Measurements from ENCODE around the gene ANKRD22. TPM values are rescaled to one million over a fixed set of nuclear protein-coding genes. Genes with fewer than 3 reads are reported as not detected.
"Not testable (repeated sequence)": the region's sequence is repeated elsewhere in the genome, so short reads cannot be mapped to it uniquely, and the experiment has no call there.

The ANKRD22 gene
- total RNA-seq, 1 donor from 2014 or later: not detected

- no peaks in the 10 kb centered on the region for H3K4me1 Mint-ChIP-seq (ENCODE audit: low read depth, unreplicated experiment)
- no peak overlapping the region for H3K4me3 Mint-ChIP-seq (ENCODE audit: unreplicated experiment)
- no peak for DNase-seq
- no peak for TF ChIP-seq CTCF (IDR thresholded peaks at IDR 0.05; ENCODE audit: partially characterized antibody, unreplicated experiment)
- no peak overlapping the region for H3K27ac Mint-ChIP-seq (ENCODE audit: unreplicated experiment)
- no peaks in the 10 kb centered on the region for H3K27me3 Mint-ChIP-seq (ENCODE audit: unreplicated experiment)
- no peaks in the 10 kb centered on the region for H3K9me3 Mint-ChIP-seq (ENCODE audit: unreplicated experiment)
- no peaks in the 10 kb centered on the region for H3K36me3 Mint-ChIP-seq (ENCODE audit: unreplicated experiment)
Measured at GRCh38 chr10:88889559-88890337, 38.1 kb upstream of the ANKRD22 start.

GRCh38 chr10:88888810-88889445 is 37.3 kb upstream of the ANKRD22 start:
- TF ChIP-seq CTCF (IDR thresholded peaks at IDR 0.05; ENCODE audit: partially characterized antibody, unreplicated experiment): no peak
- H3K4me1 Mint-ChIP-seq (ENCODE audit: low read depth, unreplicated experiment): no peaks in the 10 kb centered on the region
- H3K4me3 Mint-ChIP-seq (ENCODE audit: unreplicated experiment): no peak overlapping the region
- H3K27ac Mint-ChIP-seq (ENCODE audit: unreplicated experiment): no peak overlapping the region
- no peaks in the 10 kb centered on the region for H3K27me3 Mint-ChIP-seq (ENCODE audit: unreplicated experiment)
- no peak for DNase-seq
- no peaks in the 10 kb centered on the region for H3K36me3 Mint-ChIP-seq (ENCODE audit: unreplicated experiment)
- H3K9me3 Mint-ChIP-seq (ENCODE audit: unreplicated experiment): no peaks in the 10 kb centered on the region

- H3K4me3 Mint-ChIP-seq (ENCODE audit: unreplicated experiment): no peak overlapping the region
- H3K9me3 Mint-ChIP-seq (ENCODE audit: unreplicated experiment): peaks cover under 1% of the 10 kb centered on the region
- no peaks in the 10 kb centered on the region for H3K36me3 Mint-ChIP-seq (ENCODE audit: unreplicated experiment)
- no peak for TF ChIP-seq CTCF (IDR thresholded peaks at IDR 0.05; ENCODE audit: partially characterized antibody, unreplicated experiment)
- H3K27me3 Mint-ChIP-seq (ENCODE audit: unreplicated experiment): no peaks in the 10 kb centered on the region
- H3K4me1 Mint-ChIP-seq (ENCODE audit: low read depth, unreplicated experiment): no peaks in the 10 kb centered on the region
- no peak overlapping the region for H3K27ac Mint-ChIP-seq (ENCODE audit: unreplicated experiment)
- no peak for DNase-seq
Measured at GRCh38 chr10:88886557-88886956, 34.9 kb upstream of the ANKRD22 start.

GRCh38 chr10:88883448-88883809 is 31.8 kb upstream of the ANKRD22 start:
- Mint-ChIP-seq H3K27me3 (ENCODE audit: unreplicated experiment) (peaks cover 3% of the 10 kb centered on the region), H3K4me3 (ENCODE audit: unreplicated experiment) (no peak overlapping the region), H3K9me3 (ENCODE audit: unreplicated experiment) (peaks cover 4% of the 10 kb centered on the region), H3K4me1 (ENCODE audit: low read depth, unreplicated experiment) (peaks cover 5% of the 10 kb centered on the region), H3K27ac (ENCODE audit: unreplicated experiment) (no peak overlapping the region), H3K36me3 (ENCODE audit: unreplicated experiment) (no peaks in the 10 kb centered on the region)
- no peak for DNase-seq
- TF ChIP-seq CTCF (IDR thresholded peaks at IDR 0.05; ENCODE audit: partially characterized antibody, unreplicated experiment): no peak

- H3K4me1 Mint-ChIP-seq (ENCODE audit: low read depth, unreplicated experiment); H3K36me3 Mint-ChIP-seq (ENCODE audit: unreplicated experiment); H3K27me3 Mint-ChIP-seq (ENCODE audit: unreplicated experiment); DNase-seq; H3K27ac Mint-ChIP-seq (ENCODE audit: unreplicated experiment); H3K4me3 Mint-ChIP-seq (ENCODE audit: unreplicated experiment); H3K9me3 Mint-ChIP-seq (ENCODE audit: unreplicated experiment): not testable (repeated sequence)
Measured at GRCh38 chr10:88882646-88883447, 31.2 kb upstream of the ANKRD22 start.

All from glutamatergic neuron (in vitro differentiated cells).